Endothelial cell of umbilical vein (primary cell): ENCODE data around the gene CNOT11. TPM values are rescaled to one million over a fixed set of nuclear protein-coding genes. Genes with fewer than 3 reads are reported as not detected.

Experiments
- BruUV-seq: library from RNA; stranded (reverse); fragments of 400-500 nt; replicated peaks from 2 replicates; lab custom pipeline; 2021; lab: Mats Ljungman, UMichigan
- CTCF ChIA-PET: fragments of 300-600, 350-600 bp; sonication (Branson Sonifier 250); formaldehyde crosslinking; loops from one replicate; lab custom pipeline; 2021; ENCODE audit warnings: antibody characterized with exemption, inconsistent platforms; lab: Charles Lee
- POLR2A ChIA-PET: fragments of 300-600, 350-600 bp; sonication (Branson Sonifier 250); formaldehyde crosslinking; loops from one replicate; lab custom pipeline; 2021; ENCODE audit warnings: antibody characterized with exemption, inconsistent platforms; lab: Charles Lee
- DNase-seq: peaks from one replicate; pipeline ENCODE4 v3.0.0-alpha.2; 2011; ENCODE audit warnings: low read depth, low spot score
- FAIRE-seq: peaks from 2 replicates; lab custom pipeline; 2011; peaks lifted over from hg19 to GRCh38; lab: Jason Lieb, UNC
- H2AFZ ChIP-seq: 2 replicates; pipeline ENCODE4 v1.6.0; 2012; ENCODE audit warnings: low read depth, low read length, control low read depth, inconsistent platforms
- H3K27ac ChIP-seq: 2 replicates; pipeline ENCODE4 v1.5.1; 2011; ENCODE audit warnings: low read depth, mild to moderate bottlenecking, control low read depth, low read length, moderate library complexity; ENCODE audit not compliant: insufficient read depth
- H3K27me3 ChIP-seq, 2 experiments: 2 replicates each; pipeline versions ENCODE4 v1.6.0 to v1.6.1; 2011; ENCODE audit warnings: low read length in 2 of 2, mixed read lengths in 1 of 2; ENCODE audit not compliant: control insufficient read depth in 2 of 2, insufficient read depth in 2 of 2
- H3K36me3 ChIP-seq, 2 experiments: 2 replicates in 1 of 2; 3 replicates in 1 of 2; pipeline ENCODE4 v1.5.1; 2011; ENCODE audit warnings: low read length in 2 of 2, mild to moderate bottlenecking in 1 of 2, moderate library complexity in 1 of 2; ENCODE audit not compliant: control insufficient read depth in 2 of 2, insufficient read depth in 2 of 2; ENCODE audit errors: extremely low read depth in 1 of 2
- H3K4me1 ChIP-seq: 3 replicates; pipeline ENCODE4 v1.5.1; 2011; ENCODE audit warnings: mild to moderate bottlenecking, low read length; ENCODE audit not compliant: control insufficient read depth, insufficient read depth; ENCODE audit errors: extremely low read depth
- H3K4me2 ChIP-seq: 2 replicates; pipeline ENCODE4 v1.6.1; 2011; ENCODE audit warnings: low read length, control low read depth, mixed read lengths; ENCODE audit not compliant: insufficient read depth
- H3K4me3 ChIP-seq, 3 experiments: fragments of 200-600 bp in 1 of 3; sonication (generic), shearing (Covaris generic) in 1 of 3; replicated peaks in 1 of 3; 2 replicates each; pipeline ENCODE4 v1.5.1; 2011 to 2016; ENCODE audit warnings: control low read depth in 3 of 3, low read length in 3 of 3, mild to moderate bottlenecking in 2 of 3, inconsistent platforms in 1 of 3, low read depth in 1 of 3, moderate library complexity in 1 of 3; ENCODE audit not compliant: insufficient read depth in 1 of 3
- H3K79me2 ChIP-seq: 2 replicates; pipeline ENCODE4 v1.6.0; 2012; ENCODE audit warnings: low read length, inconsistent platforms; ENCODE audit not compliant: control insufficient read depth, insufficient read depth
- H3K9ac ChIP-seq: replicated peaks from 2 replicates; pipeline ENCODE3; 2011; ENCODE audit warnings: low read length, control low read depth; ENCODE audit not compliant: insufficient read depth; ENCODE audit errors: extremely low read depth
- H3K9me1 ChIP-seq: replicated peaks from 3 replicates; pipeline ENCODE4 v1.6.0; 2011; ENCODE audit warnings: mild to moderate bottlenecking, low read length; ENCODE audit not compliant: control insufficient read depth, insufficient read depth; ENCODE audit errors: extremely low read depth
- H3K9me3 ChIP-seq: replicated peaks from 2 replicates; pipeline ENCODE4 v1.5.1; 2012; ENCODE audit warnings: low read length, inconsistent platforms; ENCODE audit not compliant: control insufficient read depth, insufficient read depth
- H4K20me1 ChIP-seq: replicated peaks from 2 replicates; pipeline ENCODE3; 2011; ENCODE audit warnings: mild to moderate bottlenecking, low read length; ENCODE audit not compliant: control insufficient read depth, insufficient read depth; ENCODE audit errors: extremely low read depth
- EZH2 ChIP-seq: IDR thresholded peaks from 2 replicates; pipeline ENCODE4 v1.6.1; 2012; ENCODE audit warnings: borderline replicate concordance, low read depth, mild to moderate bottlenecking, moderate library complexity, low read length, inconsistent platforms; ENCODE audit not compliant: severe bottlenecking
- JUN ChIP-seq: IDR thresholded peaks from 2 replicates; pipeline ENCODE4 v1.6.1; 2011; ENCODE audit warnings: borderline replicate concordance, low read depth; ENCODE audit not compliant: insufficient read length, insufficient read depth
- MYC ChIP-seq: IDR thresholded peaks from one replicate; pipeline ENCODE4 v1.6.1; 2011; ENCODE audit warnings: mild to moderate bottlenecking, low read depth, low read length
- POLR2A ChIP-seq: IDR thresholded peaks from 2 replicates; pipeline ENCODE4 v1.6.1; 2012; ENCODE audit warnings: low read depth, mild to moderate bottlenecking, control low read depth, low read length
- POLR2AphosphoS5 ChIP-seq: IDR thresholded peaks from 2 replicates; pipeline ENCODE4 v1.6.1; 2012; ENCODE audit warnings: low read depth, mild to moderate bottlenecking, control low read depth, low read length, moderate library complexity; ENCODE audit not compliant: insufficient read depth
- dilution Hi-C: fragments of 300-500 bp; cut with MboI; formaldehyde crosslinking; loops from one replicate; pipeline ENCODE4 v1.15.0; 2019; ENCODE audit warnings: low sequenced_read_pairs; ENCODE audit not compliant: extremely low pct_ligation_motif_present
- intact Hi-C: fragments of 100-400 bp; cut with micrococcal nuclease; formaldehyde crosslinking; loops from one replicate; pipeline ENCODE4 v1.10.0; 2022
- polyA plus RNA-seq, 4 experiments: library from polyadenylated mRNA; depleted of rRNA in 3 of 4; stranded (reverse) in 3 of 4; unstranded in 1 of 4; fragments of >200 nt; gene quantifications; 2 replicates each; pipeline versions ENCODE4 v1.2.1 to v1.2.3, GENCODE V29; 2011 to 2012; ENCODE audit warnings: missing spikeins in 1 of 4
- total RNA-seq: library from RNA; stranded (reverse); gene quantifications from 2 replicates; pipeline ENCODE4 v1.2.3, GENCODE V29; 2021
- TF ChIP-seq, protein P1 (sequence below), 2 donors: IDR thresholded peaks; 1 replicate in 1 of 2; 2 replicates in 1 of 2; pipeline ENCODE4 v1.5.1; 2011; ENCODE audit warnings: low read length in 2 of 2, mild to moderate bottlenecking in 2 of 2, moderate library complexity in 2 of 2, control low read depth in 1 of 2, inconsistent platforms in 1 of 2, low read depth in 1 of 2; ENCODE audit not compliant: insufficient read depth in 1 of 2; ENCODE audit errors: extremely low read depth in 1 of 2

The CNOT11 gene
- total and polyA plus RNA-seq, 2 donors (not counting 3 experiments of a cell fraction or from before 2014, with no cell fraction given): 40.5 to 44.3 TPM

DNA sequence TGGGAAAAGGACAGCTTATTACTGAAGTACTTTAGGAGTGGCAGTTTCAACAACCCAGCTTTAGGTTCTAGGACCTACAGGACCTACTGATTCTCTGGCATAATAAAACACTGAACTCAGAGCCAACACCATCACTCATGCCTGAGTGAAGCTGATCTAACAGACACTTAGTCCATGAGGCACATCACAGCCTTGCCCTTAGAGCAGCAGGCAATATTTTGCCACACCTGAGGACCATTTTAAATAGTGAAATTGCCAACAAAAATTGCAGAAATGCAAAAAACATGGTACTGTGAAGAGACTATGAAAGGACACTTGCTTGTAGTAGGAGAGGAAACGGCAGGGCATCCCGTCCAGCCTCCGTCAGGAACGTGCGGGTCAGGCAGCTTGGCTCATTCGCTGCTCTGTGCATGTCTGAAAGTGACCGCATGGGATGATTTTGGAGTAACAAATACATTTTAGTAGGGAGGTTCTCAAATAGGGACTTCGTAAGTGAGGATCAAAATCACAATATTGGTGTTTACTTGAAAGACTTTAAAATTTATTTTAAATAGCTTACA is 18.1 kb downstream of the CNOT11 start:
- Histone ChIP-seq H3K27ac (no peak overlapping the region), H4K20me1 (no peaks in the 10 kb centered on the region), H2AFZ (no peak overlapping the region), H3K9me1 (no peaks in the 10 kb centered on the region), H3K4me1 (no peaks in the 10 kb centered on the region), H3K27me3 (no peaks in the 10 kb centered on the region), H3K4me3 (no peak overlapping the region), H3K9me3 (no peaks in the 10 kb centered on the region), H3K4me2 (no peak overlapping the region), H3K9ac (no peak overlapping the region), H3K79me2 (no peaks in the 10 kb centered on the region), H3K36me3 (peaks cover 15 to 41% of the 10 kb centered on the region in 2 experiments)
- DNase-seq (no peak), FAIRE-seq (no peak)
- dilution Hi-C loops: no loop called here
- intact Hi-C loops: no loop called here
- POLR2A ChIA-PET: interaction anchor here (0.9 to 1.4 kb wide), 2 partner anchors 10 to 38 kb away, joined by 3 read pairs; partner anchors contain the start of gene RNF149
- no TSS peak for BruUV-seq
- CTCF ChIA-PET: interaction anchor here (1.1 kb wide), 1 partner anchor 10 kb away, joined by 4 read pairs; no protein-coding TSS in a partner anchor
- TF ChIP-seq EZH2 (no peak), MYC (no peak), POLR2AphosphoS5 (no peak), POLR2A (no peak), JUN (no peak)
- TF ChIP-seq, protein P1, sequence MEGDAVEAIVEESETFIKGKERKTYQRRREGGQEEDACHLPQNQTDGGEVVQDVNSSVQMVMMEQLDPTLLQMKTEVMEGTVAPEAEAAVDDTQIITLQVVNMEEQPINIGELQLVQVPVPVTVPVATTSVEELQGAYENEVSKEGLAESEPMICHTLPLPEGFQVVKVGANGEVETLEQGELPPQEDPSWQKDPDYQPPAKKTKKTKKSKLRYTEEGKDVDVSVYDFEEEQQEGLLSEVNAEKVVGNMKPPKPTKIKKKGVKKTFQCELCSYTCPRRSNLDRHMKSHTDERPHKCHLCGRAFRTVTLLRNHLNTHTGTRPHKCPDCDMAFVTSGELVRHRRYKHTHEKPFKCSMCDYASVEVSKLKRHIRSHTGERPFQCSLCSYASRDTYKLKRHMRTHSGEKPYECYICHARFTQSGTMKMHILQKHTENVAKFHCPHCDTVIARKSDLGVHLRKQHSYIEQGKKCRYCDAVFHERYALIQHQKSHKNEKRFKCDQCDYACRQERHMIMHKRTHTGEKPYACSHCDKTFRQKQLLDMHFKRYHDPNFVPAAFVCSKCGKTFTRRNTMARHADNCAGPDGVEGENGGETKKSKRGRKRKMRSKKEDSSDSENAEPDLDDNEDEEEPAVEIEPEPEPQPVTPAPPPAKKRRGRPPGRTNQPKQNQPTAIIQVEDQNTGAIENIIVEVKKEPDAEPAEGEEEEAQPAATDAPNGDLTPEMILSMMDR (IDR thresholded peaks at IDR 0.05; ENCODE audit: extremely low read depth in 1 of 2, insufficient read depth in 1 of 2, low read depth in 1 of 2, low read length in 2 of 2): no peak
